ENCODE measurements around the gene IQSEC1. TPM values are rescaled to one million over a fixed set of nuclear protein-coding genes. Genes with fewer than 3 reads are reported as not detected.
A peak's percentile ranks its signal among the peaks of the same experiment; 100 is the strongest.

The IQSEC1 gene
- total and polyA plus RNA-seq, 9 of the 15 experiments (the other 6 are each of a cell fraction or from before 2014, with no cell fraction given): 0.56 to 39.0 (median 6.8) TPM

DNA sequence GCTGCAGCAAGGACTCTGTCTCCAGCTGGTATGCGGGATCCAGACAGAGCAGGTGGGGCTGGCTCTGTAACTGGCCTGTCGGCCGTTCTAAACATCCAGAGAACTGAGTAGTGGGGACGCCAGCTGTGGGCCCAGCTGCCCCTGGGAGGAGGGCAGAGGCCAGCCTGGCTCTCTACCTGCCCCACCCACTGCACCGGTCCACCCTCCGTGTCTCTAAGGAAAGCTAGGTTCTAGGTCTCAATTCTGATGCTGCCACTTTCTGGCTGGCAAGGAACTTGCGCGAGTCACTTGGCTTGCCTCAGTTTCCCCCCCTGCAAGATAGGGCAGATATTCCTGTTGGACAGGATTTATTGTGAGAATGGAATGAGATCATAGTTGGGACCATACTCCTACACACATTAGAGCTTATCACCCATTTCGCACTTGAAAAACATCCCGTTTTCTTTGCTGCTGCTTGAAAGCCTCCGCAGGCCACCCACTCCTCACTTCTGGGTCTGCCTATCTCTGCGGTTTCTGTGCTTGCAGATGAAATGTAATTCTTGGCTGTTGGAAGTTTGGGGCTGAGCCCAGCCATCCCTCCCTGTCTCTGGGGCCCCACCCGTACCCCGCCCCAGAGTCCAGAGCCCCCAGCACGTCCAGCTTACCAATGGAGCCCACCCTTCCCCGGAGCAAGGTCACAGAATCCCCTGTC lies 65.8 kb downstream of the IQSEC1 start (continued):
- peak; percentile 57 for TF ChIP-seq CCNT2 (IDR thresholded peaks at IDR 0.05; ENCODE audit: borderline replicate concordance, extremely low read depth, insufficient read length, low read depth, low read length)
- no peak for TF ChIP-seq ELF4 (CRISPR knock-in tag; IDR thresholded peaks at IDR 0.05)
- no peak for TF ChIP-seq NCOA6 (IDR thresholded peaks at IDR 0.05)
- TF ChIP-seq L3MBTL2 (IDR thresholded peaks at IDR 0.05): no peak
- peak; percentile 85 for TF ChIP-seq TAL1 (IDR thresholded peaks at IDR 0.05)
- TF ChIP-seq ZNF586 (CRISPR knock-in tag; conservative IDR thresholded peaks at IDR 0.05): no peak
- TF ChIP-seq, protein P1, sequence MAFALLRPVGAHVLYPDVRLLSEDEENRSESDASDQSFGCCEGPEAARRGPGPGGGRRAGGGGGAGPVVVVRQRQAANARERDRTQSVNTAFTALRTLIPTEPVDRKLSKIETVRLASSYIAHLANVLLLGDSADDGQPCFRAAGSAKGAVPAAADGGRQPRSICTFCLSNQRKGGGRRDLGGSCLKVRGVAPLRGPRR (CRISPR knock-in tag; IDR thresholded peaks at IDR 0.05): no peak
- no peak for TF ChIP-seq CBX2 (IDR thresholded peaks at IDR 0.05; ENCODE audit: insufficient read depth, low read length, poor library complexity, severe bottlenecking)
- no peak for TF ChIP-seq TCFL5 (CRISPR knock-in tag; conservative IDR thresholded peaks at IDR 0.05)
- TF ChIP-seq ZNF224 (CRISPR knock-in tag; IDR thresholded peaks at IDR 0.05): no peak
- no peak for TF ChIP-seq ZNF274 (IDR thresholded peaks at IDR 0.05; ENCODE audit: borderline replicate concordance, low read depth, low read length)
- no peak for TF ChIP-seq ATF2 (CRISPR knock-in tag; IDR thresholded peaks at IDR 0.05)
- no peak for TF ChIP-seq GTF2A2 (tag; IDR thresholded peaks at IDR 0.05)
- TF ChIP-seq ZBTB7A (IDR thresholded peaks at IDR 0.05; ENCODE audit: borderline replicate concordance, control insufficient read depth, low read depth, low read length): peak; percentile 95
- no peak for TF ChIP-seq SIX5 (IDR thresholded peaks at IDR 0.05; ENCODE audit: borderline replicate concordance in 1 of 2, insufficient read depth in 1 of 2, low read depth in 1 of 2, low read length in 2 of 2)
- TF ChIP-seq TRIM25 (IDR thresholded peaks at IDR 0.05; ENCODE audit: borderline replicate concordance): no peak
- no peak for TF ChIP-seq E2F3 (CRISPR knock-in tag; IDR thresholded peaks at IDR 0.05)
- 0 out of 2 replicates have a peak, but pooled peaks have one; percentile 2 for TF ChIP-seq ZNF12 (CRISPR knock-in tag; IDR thresholded peaks at IDR 0.05)
- peak; percentile 92 for TF ChIP-seq JUND (IDR thresholded peaks at IDR 0.05; ENCODE audit: borderline replicate concordance, low read depth, low read length)
- peak; percentile 90; the same call in 2 of the 3 replicates for TF ChIP-seq JUND (tag; IDR thresholded peaks at IDR 0.05; ENCODE audit: borderline replicate concordance, low read depth, low read length)
- no peak; the same call in 1 of the 2 replicates for TF ChIP-seq GATAD2A (IDR thresholded peaks at IDR 0.05)
- TF ChIP-seq, protein P2, sequence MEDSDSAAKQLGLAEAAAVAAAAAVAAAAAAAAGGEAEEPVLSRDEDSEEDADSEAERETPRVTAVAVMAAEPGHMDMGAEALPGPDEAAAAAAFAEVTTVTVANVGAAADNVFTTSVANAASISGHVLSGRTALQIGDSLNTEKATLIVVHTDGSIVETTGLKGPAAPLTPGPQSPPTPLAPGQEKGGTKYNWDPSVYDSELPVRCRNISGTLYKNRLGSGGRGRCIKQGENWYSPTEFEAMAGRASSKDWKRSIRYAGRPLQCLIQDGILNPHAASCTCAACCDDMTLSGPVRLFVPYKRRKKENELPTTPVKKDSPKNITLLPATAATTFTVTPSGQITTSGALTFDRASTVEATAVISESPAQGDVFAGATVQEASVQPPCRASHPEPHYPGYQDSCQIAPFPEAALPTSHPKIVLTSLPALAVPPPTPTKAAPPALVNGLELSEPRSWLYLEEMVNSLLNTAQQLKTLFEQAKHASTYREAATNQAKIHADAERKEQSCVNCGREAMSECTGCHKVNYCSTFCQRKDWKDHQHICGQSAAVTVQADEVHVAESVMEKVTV (CRISPR knock-in tag; IDR thresholded peaks at IDR 0.05): no peak
- TF ChIP-seq TCF3 (CRISPR knock-in tag; IDR thresholded peaks at IDR 0.05): peak; percentile 93
- TF ChIP-seq NR2F6 (CRISPR knock-in tag; IDR thresholded peaks at IDR 0.05): no peak
- TF ChIP-seq TRIM28 (IDR thresholded peaks at IDR 0.05): no peak
